Activated CD4-positive, alpha-beta T cell treated with anti-CD3 and anti-CD28 coated beads, Interleukin-2, Interleukin-4, amounts not matched to agents 100 ng/mL and 50 ng/mL, durations not matched to agents 16 hours and 8 hours (primary cell): Measurements from ENCODE around the gene TMEM134.
"Not testable (repeated sequence)": the region's sequence is repeated elsewhere in the genome, so short reads cannot be mapped to it uniquely, and the experiment has no call there.

Source experiments
- DNase-seq: peaks from one replicate; pipeline ENCODE4 v3.0.0-alpha.2; 2020; ENCODE audit warnings: low spot score

TMEM134 gene, protein sequence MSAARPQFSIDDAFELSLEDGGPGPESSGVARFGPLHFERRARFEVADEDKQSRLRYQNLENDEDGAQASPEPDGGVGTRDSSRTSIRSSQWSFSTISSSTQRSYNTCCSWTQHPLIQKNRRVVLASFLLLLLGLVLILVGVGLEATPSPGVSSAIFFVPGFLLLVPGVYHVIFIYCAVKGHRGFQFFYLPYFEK

GRCh38 chr11:67468759-67469507, at the start of gene TMEM134:
TSS of gene TMEM134 (minus strand) at chr11:67469251. CDS start at chr11:67469192, 59 bp downstream.
- peak; percentile 95 for DNase-seq

GRCh38 chr11:67517784-67518552, 48.9 kb upstream of the TMEM134 start:
- no peak for DNase-seq

- DNase-seq = no peak
Measured at GRCh38 chr11:67516806-67517205, 47.8 kb upstream of the TMEM134 start.

DNA sequence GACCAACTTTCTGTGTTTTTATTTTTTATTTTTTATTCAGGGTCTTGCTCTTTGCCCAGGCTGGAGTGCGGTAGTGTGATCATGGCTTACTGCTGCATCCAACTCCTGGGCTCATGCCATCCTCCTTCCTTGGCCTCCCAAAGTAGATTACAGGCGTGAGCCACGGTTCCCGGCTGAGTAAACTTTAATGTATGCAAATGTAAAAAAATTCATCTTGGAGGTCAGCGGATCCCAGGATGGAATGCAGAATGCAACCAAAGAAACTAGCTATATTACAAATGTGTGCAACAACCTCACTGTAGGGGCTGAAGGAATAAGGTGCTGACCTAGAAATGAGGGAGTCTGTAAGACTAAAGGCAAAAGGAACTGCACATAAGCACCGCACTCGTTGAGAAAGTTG, 45.1 kb upstream of the TMEM134 start:
- no peak for DNase-seq

DNA sequence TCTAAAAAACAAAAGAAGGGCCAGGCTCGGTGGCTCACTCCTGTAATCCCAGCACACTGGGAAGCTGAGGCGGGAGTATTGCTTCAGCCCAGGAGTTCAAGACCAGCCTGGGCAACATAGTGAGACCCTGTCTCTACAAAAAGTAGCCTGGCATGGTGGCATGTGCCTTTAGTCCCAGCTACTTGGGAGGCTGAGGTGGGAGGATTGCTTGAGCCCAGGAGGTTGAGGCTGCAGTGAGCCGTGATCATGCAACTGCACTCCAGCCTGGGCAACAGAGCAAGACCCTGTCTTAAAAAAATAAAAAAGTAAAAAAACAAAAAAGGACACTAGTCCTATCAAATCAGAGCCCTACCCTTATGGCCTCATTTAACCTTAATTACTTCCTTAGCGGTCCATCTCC, 42.5 kb upstream of the TMEM134 start:
- DNase-seq = not testable (repeated sequence)

GRCh38 chr11:67510023-67510345, 40.9 kb upstream of the TMEM134 start:
- DNase-seq = no peak

DNA sequence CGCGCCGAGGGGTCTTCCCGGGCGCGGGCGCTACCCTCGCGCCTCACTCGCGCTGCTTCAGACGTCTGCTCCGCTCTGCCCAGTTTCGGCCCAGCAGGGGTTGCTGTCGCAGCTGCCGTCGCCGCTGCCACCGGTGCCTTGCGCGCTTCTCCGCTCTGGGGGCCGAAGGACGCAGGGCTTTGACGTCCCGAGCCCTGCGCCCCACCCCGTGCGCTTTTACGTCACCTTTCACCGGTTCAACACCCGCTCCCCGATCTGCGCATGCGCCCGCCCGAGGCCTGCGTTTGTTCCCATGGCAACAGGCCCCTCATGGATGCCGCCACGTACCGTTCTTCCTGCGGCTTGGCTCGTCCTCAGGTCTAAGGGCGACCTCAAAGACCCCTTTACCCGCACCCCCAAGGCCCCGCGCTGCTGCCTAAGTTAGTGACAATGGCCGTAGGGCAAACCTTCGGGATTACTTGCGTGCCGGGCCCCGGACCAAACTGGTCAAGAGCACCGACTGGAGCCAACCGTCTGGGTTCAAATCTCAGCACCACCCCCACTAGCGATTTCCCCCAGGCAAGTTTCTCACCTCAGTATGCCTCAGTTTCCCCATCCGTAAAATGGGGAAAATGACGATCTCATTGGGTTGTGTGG, 39.6 kb upstream of the TMEM134 start:
- peak; percentile 99 for DNase-seq

GRCh38 chr11:67507864-67508485, 38.9 kb upstream of the TMEM134 start, which contains the start of gene CDK2AP2:
TSS of gene CDK2AP2 (minus strand) at chr11:67508162. CDS start at chr11:67508082, 80 bp downstream.
- DNase-seq = peak; percentile 100

DNA sequence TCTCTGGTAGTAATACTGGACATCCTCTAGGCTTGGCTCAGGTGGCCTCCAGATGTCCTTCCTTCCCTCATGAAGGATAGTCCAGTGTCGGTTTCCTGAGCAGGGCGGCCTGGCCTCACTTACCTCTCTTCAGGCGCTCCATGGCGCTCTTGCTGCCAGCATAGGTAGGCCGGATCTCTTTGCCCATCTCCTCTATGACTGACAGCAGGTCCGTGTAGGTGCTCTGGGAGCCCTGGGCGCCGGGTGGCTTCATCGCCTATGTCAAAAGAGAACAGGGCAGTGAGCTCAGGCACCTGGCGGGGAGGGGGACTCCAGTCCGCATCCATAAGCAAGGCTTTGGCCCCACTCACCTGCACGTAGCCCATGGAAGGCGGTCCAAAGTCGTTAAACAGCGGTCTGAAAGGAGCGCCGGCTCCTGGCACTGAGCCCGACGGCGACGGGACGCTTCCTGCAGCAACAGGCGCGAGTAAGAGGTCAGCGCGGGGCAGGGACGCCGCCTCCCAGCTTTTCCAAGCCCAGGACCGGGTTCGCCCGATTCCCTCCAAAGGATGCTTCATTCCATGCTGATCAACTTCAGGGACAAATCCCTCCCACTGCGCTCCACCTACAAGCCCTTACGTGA, 38.3 kb upstream of the TMEM134 start:
- DNase-seq = no peak

- no peak for DNase-seq
Measured at GRCh38 chr11:67506426-67507051, 37.5 kb upstream of the TMEM134 start.

DNA sequence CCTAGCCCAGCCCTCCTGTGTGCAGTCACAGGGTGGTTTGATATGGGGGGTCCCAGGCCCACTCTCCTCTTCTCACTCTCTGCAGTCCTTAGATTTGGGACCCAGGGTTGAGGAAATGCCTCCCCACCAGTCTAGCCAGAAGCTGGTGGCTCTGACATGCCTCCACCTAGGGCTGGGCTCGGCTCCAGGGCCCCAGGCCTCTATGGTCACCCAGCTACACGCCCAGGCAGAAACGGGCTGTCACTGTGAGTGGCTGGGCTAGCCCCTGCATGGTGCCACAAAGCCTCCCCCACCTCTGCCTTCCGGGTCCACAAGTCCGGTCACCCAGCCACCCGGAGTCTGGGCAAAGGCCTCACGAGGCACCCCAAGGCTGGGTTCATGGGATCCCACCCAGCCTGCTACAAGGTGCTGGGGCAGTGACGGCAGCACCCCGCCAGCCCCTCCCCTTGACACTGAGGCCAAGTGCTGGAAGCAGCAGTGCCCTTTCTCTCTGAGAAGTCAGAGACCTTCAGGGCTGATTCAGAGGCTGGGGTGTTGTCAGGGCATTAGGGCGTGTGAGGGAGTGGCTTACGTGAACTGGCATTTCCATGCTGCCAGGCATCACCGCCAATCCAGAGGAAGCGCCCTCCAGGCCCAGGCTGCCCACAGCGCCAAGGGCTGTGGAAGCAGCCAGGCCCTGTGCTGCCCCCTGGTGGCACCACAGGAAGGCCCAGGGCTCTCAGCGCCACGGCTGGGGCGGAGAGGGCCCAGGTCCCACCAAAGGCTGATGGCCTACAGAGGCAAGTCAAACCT, 36.8 kb upstream of the TMEM134 start:
- peak; percentile 94 for DNase-seq

- peak; percentile 80 for DNase-seq
Measured at GRCh38 chr11:67504950-67505581, 36.0 kb upstream of the TMEM134 start, which contains the start of gene PITPNM1. TSS of gene PITPNM1 (minus strand) at chr11:67505363. CDS start at chr11:67504180, 1,183 bp downstream.

DNA sequence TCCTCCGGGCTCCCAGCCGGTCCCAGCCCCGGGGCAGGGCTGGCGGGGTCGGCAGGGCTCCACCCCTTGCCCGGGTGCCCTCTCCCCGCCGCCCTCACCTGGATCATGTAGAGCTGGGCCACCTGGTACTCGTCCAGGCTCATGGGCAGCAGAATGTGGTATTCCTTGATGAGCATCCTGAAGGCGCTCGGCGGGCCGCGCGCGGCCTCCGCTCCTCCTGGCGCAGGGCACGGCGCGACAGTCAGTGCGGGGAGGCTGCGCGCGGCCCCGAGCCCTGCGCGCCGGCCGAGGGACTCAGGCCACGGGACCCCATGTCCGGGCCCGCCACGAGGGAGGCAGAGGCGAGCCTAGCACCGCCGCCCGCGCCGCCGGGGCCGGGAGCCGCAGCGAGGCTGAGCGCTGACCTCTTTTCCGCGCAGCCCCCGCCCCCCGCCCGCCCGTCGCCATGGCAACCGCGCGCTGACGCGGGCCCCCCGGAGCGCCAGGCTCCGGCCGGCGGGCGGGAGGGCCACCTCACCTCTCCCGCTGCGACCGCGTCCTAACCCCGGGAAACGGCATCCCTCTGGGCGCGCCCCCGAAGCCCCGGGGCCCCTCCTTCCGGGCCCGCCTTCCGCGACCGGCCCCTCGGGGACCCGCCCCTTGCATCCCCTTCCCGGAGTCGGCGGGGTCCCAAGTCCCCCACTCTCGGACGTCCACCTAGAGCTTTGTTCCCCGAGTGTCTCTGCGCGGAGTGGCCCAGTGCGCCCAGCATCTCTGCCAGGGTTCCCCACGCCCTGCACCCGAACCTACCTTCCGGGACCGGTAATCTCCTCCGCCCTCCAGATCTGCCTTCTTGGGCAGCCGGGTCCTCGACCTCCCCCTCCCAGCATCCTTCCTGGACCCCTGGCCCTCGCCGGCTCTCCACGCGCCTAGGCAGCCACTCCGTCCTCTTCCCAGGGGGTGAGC, 35.2 kb upstream of the TMEM134 start:
- no peak for DNase-seq

DNA sequence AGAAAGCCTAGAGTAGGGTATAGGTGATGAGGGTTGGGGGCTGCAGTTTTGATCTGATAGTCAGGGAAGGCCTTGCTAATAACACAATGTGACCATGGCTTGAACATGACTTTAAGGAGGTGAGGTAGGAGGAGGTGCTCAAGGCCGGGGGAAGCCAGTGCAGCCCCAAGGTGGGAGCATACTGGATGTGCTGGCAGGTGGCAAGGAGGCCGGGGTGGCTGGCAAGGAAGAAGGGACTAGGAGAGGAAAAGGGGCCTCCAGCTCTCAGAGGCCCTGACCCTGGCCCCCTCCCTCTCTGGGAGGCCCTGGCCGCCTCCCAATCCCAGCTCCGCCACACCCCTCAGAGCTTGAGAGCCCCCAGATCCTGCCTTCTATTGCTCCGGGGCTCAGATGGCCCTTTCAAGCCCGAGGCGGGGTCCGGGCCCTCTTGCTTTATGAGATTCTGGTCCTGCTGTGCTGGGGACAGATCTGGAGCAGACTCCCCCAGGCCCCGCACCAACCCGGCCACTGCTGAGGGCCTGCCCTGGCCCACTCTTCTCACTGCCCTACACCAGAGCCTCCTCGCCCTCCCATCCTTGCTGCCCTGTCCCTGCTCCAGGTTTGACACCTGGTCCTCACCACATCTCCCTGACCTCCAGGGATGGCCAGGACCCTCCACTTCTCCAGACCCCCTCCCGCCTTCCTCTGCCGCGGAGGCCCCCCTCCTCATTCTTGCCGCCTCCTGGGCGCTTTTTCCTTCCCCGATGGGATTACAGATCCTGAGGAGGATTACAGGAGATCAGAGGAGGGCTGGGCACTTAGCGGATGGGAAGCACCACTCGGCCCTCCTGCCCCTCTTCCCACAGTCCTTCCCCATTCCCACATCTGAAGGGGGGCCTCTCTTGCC, 34.3 kb upstream of the TMEM134 start:
- DNase-seq = no peak

DNA sequence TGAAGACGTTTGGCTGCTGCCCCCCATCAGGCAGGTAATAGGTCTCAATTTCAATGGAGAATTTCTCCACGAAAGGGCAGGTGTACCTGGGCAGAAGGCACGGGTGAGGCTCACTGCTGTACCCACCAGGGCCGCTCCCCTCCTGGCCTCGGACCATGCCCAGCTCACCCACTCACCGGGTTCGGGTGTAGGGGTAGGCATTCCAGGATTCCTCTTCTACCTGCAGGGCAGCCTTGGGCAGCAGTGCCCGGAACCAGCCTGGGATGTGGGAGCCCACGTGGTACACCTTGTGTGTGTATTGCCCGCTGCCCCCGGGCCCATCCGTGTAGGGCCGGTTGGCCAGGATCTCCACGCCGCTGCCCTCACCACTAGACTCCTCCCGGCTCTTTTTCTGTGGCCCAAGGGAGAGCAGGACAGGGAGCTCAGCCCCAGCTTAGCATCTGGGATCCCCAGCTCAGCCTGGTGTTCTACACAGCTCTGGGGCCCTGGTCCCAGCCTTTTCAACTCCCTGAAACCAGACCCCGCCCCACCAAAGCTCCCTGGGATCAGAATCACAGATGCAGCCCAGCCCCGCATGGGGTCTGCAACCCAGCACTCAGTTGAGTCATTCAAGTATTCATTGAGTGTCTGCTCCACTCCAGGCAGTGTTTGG, 33.4 kb upstream of the TMEM134 start:
- DNase-seq = no peak

DNA sequence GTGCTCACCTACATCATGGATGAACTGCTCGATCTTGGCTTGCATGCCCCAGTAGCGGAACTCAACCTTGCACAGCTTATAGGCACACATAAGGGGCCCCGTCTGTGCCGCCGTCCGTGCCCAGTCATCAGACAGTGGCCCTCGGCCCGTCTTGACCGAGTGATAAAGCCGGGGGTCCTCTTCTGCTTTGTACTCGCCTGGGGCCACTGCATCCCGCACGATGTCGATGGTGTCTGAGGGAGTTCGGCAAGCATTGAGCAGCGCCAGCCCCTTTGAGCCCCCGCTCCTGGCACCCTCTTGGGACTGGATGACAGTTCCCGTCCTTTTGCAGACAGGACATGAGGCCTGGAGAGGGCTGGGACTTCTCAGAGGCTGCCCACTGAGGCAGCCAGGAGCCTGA, 32.8 kb upstream of the TMEM134 start:
- DNase-seq = no peak
